MG63 (cell line): Measurements from ENCODE around the gene ARHGAP22. TPM values are rescaled to one million over a fixed set of nuclear protein-coding genes. Genes with fewer than 3 reads are reported as not detected.
"Not testable (repeated sequence)": the region's sequence is repeated elsewhere in the genome, so short reads cannot be mapped to it uniquely, and the experiment has no call there.

ENCODE experiments used
- DNase-seq: peaks from one replicate; pipeline ENCODE4 v3.0.0-alpha.2; 2020
- H3K27me3 ChIP-seq: fragments of 250-450 bp; sonication (Bioruptor Pico); 2 replicates; pipeline ENCODE4 v1.5.1; 2020; ENCODE audit warnings: mild to moderate bottlenecking, moderate library complexity
- H3K36me3 ChIP-seq: fragments of 250-450 bp; sonication (Bioruptor Pico); 2 replicates; pipeline ENCODE4 v1.5.1; 2020; ENCODE audit warnings: mild to moderate bottlenecking, moderate library complexity
- H3K4me3 ChIP-seq: fragments of 250-450 bp; sonication (Bioruptor Pico); 2 replicates; pipeline ENCODE4 v1.5.1; 2020; ENCODE audit warnings: mild to moderate bottlenecking, moderate library complexity
- H3K9me3 ChIP-seq: fragments of 250-450 bp; sonication (Bioruptor Pico); 2 replicates; pipeline ENCODE4 v1.5.1; 2020; ENCODE audit warnings: mild to moderate bottlenecking, moderate library complexity
- total RNA-seq: library from RNA; depleted of rRNA; stranded (reverse); fragments of >200 nt; shearing (Covaris generic); gene quantifications from 2 replicates; pipeline ENCODE4 v1.2.3, GENCODE V29; 2014; ENCODE audit warnings: low replicate concordance; rRNA removed

Gene ARHGAP22
- 20.7 and 23.2 TPM in 2 replicates for total RNA-seq

DNA sequence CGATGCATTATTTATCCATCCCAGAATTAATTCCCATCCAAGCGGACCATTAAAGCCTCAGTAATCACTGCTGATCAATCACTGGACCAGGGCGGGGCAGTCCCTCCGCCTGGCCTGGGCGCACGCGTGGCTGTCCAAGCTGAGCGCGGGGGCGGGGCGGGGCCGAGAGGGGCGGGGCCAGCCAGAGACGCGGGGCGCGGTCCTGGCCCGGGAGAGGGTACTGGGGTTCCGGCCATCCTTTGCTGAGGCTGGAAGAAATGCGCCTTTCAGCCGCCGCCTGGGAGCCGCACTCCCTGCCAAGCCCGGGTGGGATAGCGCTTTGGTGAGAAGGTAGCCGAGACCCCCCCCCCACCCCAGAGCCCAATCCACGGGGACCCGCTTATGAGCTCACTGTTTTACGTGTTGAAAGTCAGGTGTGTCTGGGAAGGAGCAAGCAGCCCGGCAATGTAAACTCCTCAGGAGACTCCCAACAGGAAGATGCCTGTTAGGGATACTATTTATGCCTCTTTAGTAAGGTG lies at the start of gene ARHGAP22:
Gene ARHGAP22, minus strand, starts transcription at position 83 of the 518 bp plus-strand sequence. CDS start 277 bp downstream, outside the sequence.
- no peaks in the 10 kb centered on the region for H3K27me3 ChIP-seq
- DNase-seq: peak; percentile 76
- peak within 1 kb of the TSS; percentile 56 for H3K4me3 ChIP-seq
- no peaks in the 10 kb centered on the region for H3K9me3 ChIP-seq
- peaks cover 3% of the 10 kb centered on the region; the same call in 1 of the 2 replicates for H3K36me3 ChIP-seq

GRCh38 chr10:48653944-48654698 lies 49.2 kb upstream of the ARHGAP22 start:
- no peaks in the 10 kb centered on the region for H3K36me3 ChIP-seq
- DNase-seq: no peak
- no peaks in the 10 kb centered on the region for H3K9me3 ChIP-seq
- H3K27me3 ChIP-seq: no peaks in the 10 kb centered on the region
- no peak overlapping the region for H3K4me3 ChIP-seq

GRCh38 chr10:48653347-48653746 lies 48.5 kb upstream of the ARHGAP22 start:
- Histone ChIP-seq H3K4me3 (no peak overlapping the region), H3K27me3 (no peaks in the 10 kb centered on the region), H3K9me3 (no peaks in the 10 kb centered on the region), H3K36me3 (no peaks in the 10 kb centered on the region)
- no peak for DNase-seq

GRCh38 chr10:48652344-48652743 lies 47.5 kb upstream of the ARHGAP22 start:
- H3K4me3 ChIP-seq: no peak overlapping the region
- no peak for DNase-seq
- H3K9me3 ChIP-seq: no peaks in the 10 kb centered on the region
- H3K27me3 ChIP-seq: no peaks in the 10 kb centered on the region
- H3K36me3 ChIP-seq: no peaks in the 10 kb centered on the region

DNA sequence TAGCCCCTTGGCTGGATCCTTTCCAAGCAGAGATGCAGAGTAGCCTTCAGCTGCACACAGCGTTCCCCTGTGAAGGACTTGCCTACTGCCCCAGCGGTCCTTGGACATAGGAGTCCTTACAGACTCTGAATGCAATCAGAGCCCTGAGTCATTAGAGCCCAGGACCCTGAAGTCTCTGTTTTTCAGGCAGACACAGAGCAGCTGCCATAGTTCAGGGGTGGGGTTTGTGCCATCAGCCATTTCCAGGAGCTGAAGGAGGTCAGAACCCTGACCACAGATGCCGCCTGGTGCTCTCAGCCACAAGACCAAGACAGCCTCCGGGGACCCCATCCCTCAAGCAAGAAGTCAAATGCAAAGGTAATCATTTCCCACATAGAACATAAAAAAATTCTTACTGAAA lies 47.0 kb upstream of the ARHGAP22 start:
- Histone ChIP-seq H3K4me3 (no peak overlapping the region), H3K27me3 (no peaks in the 10 kb centered on the region), H3K9me3 (no peaks in the 10 kb centered on the region), H3K36me3 (no peaks in the 10 kb centered on the region)
- no peak for DNase-seq

DNA sequence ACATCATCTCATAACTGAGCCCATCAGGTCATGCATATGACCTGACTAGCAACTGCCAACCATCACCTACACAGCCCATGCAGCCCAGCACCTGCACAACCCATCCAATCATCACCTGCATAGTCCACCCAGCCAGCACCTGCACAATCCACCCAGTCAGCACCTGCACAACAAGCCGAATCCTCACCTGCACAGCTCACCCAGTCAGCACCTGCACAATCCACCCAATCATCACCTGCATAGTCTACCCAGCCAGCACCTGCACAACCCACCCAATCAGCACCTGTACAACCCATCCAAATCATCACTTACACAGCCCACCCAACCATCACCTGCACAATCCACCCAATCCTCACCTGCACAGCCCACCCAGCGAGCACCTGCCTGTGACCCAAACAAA lies 46.4 kb upstream of the ARHGAP22 start:
- H3K36me3 ChIP-seq: no peaks in the 10 kb centered on the region

GRCh38 chr10:48649349-48649944 lies 44.6 kb upstream of the ARHGAP22 start:
- Histone ChIP-seq H3K36me3 (no peaks in the 10 kb centered on the region), H3K4me3 (no peak overlapping the region), H3K9me3 (no peaks in the 10 kb centered on the region), H3K27me3 (no peaks in the 10 kb centered on the region)
- peak; percentile 20 for DNase-seq

More for the DNA sequence above, 46.4 kb upstream of the ARHGAP22 start:
- no peak for DNase-seq
- H3K4me3 ChIP-seq: no peak overlapping the region
- H3K9me3 ChIP-seq: no peaks in the 10 kb centered on the region
- no peaks in the 10 kb centered on the region for H3K27me3 ChIP-seq

DNA sequence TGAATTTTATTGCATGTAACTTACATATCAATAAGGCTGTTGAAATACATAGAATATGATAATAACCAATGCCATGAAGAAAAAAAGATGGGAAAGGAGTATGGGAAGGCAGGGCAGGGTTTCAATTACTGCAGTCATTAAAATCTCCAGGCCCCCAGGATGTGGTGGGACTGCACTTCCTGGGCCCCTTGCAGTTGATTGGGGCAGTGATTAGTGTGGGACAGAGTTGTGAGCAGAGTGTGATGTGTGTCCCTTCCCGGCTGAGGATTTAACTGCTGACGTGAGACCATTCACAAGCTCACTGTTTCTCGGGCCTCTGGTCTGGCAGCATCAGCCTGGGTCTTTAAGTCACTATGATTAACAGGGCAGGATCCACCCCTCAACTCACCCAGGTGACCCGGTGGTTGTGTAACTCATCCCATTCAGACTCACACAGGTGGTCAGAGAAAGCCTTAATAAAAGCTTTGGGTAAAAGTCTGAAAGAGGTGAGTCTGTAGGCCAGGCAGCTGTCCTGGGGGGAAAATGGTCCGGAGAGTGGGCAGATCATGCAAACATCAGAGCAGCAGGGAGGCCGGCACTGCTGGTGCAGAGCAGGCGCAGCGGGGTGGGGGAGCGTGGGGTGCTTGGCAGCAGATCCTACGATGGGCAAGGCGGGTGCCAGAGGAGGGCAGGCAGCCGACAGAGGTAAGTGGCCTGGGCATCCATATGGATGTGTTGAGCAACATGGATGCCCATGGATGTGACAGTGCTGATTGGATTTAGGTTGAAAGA lies 43.5 kb upstream of the ARHGAP22 start:
- no peaks in the 10 kb centered on the region for H3K9me3 ChIP-seq
- DNase-seq: no peak
- no peaks in the 10 kb centered on the region for H3K27me3 ChIP-seq
- H3K4me3 ChIP-seq: no peak overlapping the region
- H3K36me3 ChIP-seq: no peaks in the 10 kb centered on the region

- not testable (repeated sequence) for H3K36me3 ChIP-seq, H3K4me3 ChIP-seq, DNase-seq, H3K27me3 ChIP-seq, H3K9me3 ChIP-seq
These were observed 42.2 kb upstream of the ARHGAP22 start for GRCh38 chr10:48647073-48647472.

DNA sequence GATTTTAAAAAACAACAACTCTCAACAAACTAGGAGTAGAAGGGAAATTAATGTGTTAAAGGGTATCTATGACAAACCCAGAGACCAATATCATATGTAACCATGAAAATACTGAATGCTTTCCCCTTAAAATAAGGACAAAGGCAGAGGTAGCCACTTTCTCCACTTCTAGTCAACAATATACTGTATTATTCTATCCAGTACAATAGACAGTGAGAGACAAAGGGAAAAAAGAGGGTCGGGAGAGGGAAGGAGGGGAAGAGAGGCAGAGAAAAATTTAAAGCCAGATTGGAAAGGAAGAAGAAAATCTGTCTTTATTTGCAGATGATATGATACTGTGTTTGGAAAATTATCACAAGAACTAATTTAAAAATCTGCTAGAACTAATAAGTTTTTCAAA lies 40.7 kb upstream of the ARHGAP22 start:
- Histone ChIP-seq H3K27me3 (no peaks in the 10 kb centered on the region), H3K4me3 (no peak overlapping the region), H3K36me3 (no peaks in the 10 kb centered on the region), H3K9me3 (peaks cover 11% of the 10 kb centered on the region)
- DNase-seq: no peak

- not testable (repeated sequence) for H3K4me3 ChIP-seq, H3K36me3 ChIP-seq, H3K27me3 ChIP-seq, DNase-seq
- peaks cover 21% of the 10 kb centered on the region for H3K9me3 ChIP-seq
These were observed 36.3 kb upstream of the ARHGAP22 start for GRCh38 chr10:48641099-48641690.

GRCh38 chr10:48640326-48640725 lies 35.5 kb upstream of the ARHGAP22 start:
- no peak overlapping the region for H3K4me3 ChIP-seq
- H3K36me3 ChIP-seq: no peaks in the 10 kb centered on the region
- H3K9me3 ChIP-seq: peaks cover 21% of the 10 kb centered on the region
- no peaks in the 10 kb centered on the region for H3K27me3 ChIP-seq
- no peak for DNase-seq

DNA sequence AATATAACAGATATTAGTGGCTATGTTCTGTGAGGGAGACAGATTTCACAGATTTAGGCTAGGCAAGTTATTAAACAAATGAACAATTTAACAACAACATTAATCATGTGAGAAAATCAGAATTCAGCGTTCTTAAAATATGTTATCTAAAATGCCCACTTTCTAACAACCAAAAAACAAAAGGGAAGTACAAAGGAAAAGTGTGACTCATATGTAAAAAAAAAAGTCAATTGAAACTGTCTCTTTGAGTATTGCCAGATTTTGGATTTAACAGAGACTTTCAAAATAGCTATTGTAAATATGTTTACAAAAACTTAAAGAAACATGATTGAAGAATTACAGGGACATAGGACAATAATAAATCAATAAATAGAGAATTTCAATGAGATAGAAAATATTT lies 34.8 kb upstream of the ARHGAP22 start:
- no peaks in the 10 kb centered on the region for H3K27me3 ChIP-seq
- H3K4me3 ChIP-seq: no peak overlapping the region
- H3K9me3 ChIP-seq: peaks cover 21% of the 10 kb centered on the region
- DNase-seq: no peak
- no peaks in the 10 kb centered on the region for H3K36me3 ChIP-seq

- no peak for DNase-seq
- no peaks in the 10 kb centered on the region for H3K27me3 ChIP-seq
- H3K4me3 ChIP-seq: no peak overlapping the region
- no peaks in the 10 kb centered on the region for H3K36me3 ChIP-seq
- H3K9me3 ChIP-seq: peaks cover 21% of the 10 kb centered on the region
These were observed 34.1 kb upstream of the ARHGAP22 start for GRCh38 chr10:48638739-48639527.

DNA sequence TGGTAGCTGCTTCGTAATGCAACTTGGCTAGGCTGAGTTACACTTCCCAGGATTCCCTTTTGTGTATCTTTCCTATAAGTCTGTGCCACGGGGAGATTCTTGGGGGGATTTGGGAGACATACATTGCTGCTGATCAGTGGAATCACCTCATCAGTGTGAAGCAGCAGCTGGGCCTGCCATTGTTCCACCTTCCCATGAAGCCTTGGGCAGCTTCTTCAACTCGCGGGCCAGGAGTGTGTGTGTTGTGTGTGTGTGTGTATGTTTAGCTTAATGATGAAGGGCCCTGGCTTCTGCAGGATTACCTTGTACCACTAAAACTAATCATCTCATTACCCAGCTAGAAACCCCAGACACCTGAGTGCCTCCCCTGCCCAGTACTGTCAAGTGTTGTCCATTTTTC lies 33.3 kb upstream of the ARHGAP22 start:
- no peaks in the 10 kb centered on the region for H3K27me3 ChIP-seq
- H3K4me3 ChIP-seq: no peak overlapping the region
- peaks cover 21% of the 10 kb centered on the region for H3K9me3 ChIP-seq
- no peaks in the 10 kb centered on the region for H3K36me3 ChIP-seq
- no peak for DNase-seq

- H3K27me3 ChIP-seq: no peaks in the 10 kb centered on the region
- DNase-seq: no peak
- H3K9me3 ChIP-seq: peaks cover 18% of the 10 kb centered on the region
- no peaks in the 10 kb centered on the region for H3K36me3 ChIP-seq
- no peak overlapping the region for H3K4me3 ChIP-seq
These were observed 32.0 kb upstream of the ARHGAP22 start for GRCh38 chr10:48636901-48637300.
